Esophagus muscularis mucosa (tissue), 3 donors: ENCODE data around the gene HDAC4.

Experiments
- CTCF ChIP-seq, 3 experiments: fragments of 200-600 bp in 2 of 3; fragments of 450-650 bp in 1 of 3; sonication (generic) in 2 of 3; IDR thresholded peaks; one replicate each; pipeline ENCODE4 v1.5.1; 2017 to 2019; ENCODE audit warnings: antibody characterized with exemption in 3 of 3, mild to moderate bottlenecking in 2 of 3, moderate library complexity in 1 of 3
- POLR2A ChIP-seq: fragments of 450-650 bp; IDR thresholded peaks from one replicate; pipeline ENCODE4 v1.6.1; 2017; ENCODE audit warnings: antibody characterized with exemption, moderate library complexity, mild to moderate bottlenecking, low read depth
- POLR2AphosphoS5 ChIP-seq, 2 donors: sonication (generic); formaldehyde crosslinking; IDR thresholded peaks; one replicate each; pipeline ENCODE4 v1.6.1; 2017; ENCODE audit warnings: antibody characterized with exemption in 2 of 2

GRCh38 chr2:239000089-239000488 lies 400.7 kb downstream of the HDAC4 start:
- TF ChIP-seq CTCF (IDR thresholded peaks at IDR 0.05) (no peak), POLR2AphosphoS5 (IDR thresholded peaks at IDR 0.05) (no peak), POLR2A (no peak)
